OCI-LY1 (cell line): ENCODE results near the gene CEP128.

Experiments
- CTCF ChIP-seq: fragments of 200-600 bp; sonication (generic), shearing (Covaris generic); IDR thresholded peaks from 2 replicates; pipeline ENCODE4 v1.5.1; 2017; ENCODE audit warnings: mild to moderate bottlenecking, antibody characterized with exemption, low read length, moderate library complexity, mixed read lengths
- EZH2 ChIP-seq: fragments of 200-600 bp; sonication (generic), shearing (Covaris generic); IDR thresholded peaks from 2 replicates; pipeline ENCODE4 v1.8.0; 2017; ENCODE audit warnings: borderline replicate concordance, mixed run types, mild to moderate bottlenecking, antibody characterized with exemption, low read length, moderate library complexity, mixed read lengths

GRCh38 chr14:80491131-80491530 lies 450.4 kb downstream of the CEP128 start:
- TF ChIP-seq CTCF (no peak), EZH2 (no peak)
